Body of pancreas (tissue), 4 donors: ENCODE results near the gene UBE2D2. TPM values are rescaled to one million over a fixed set of nuclear protein-coding genes. Genes with fewer than 3 reads are reported as not detected.

ENCODE experiments used
- ATAC-seq: fragments of 150-250 bp; one replicate; pipeline ENCODE4 v1.9.1; 2016
- DNase-seq, 4 donors: peaks; one replicate each; pipeline ENCODE4 v3.0.0-alpha.2; 2019
- H3K27ac ChIP-seq, 4 donors: fragments of 200-600 bp; sonication (generic); 1 replicate in 3 of 4; 2 replicates in 1 of 4; pipeline versions ENCODE4 v1.5.1 to v1.6.1; 2016 to 2019; ENCODE audit warnings: mild to moderate bottlenecking in 1 of 4, mixed read lengths in 1 of 4, moderate library complexity in 1 of 4
- H3K27me3 ChIP-seq, 2 donors: fragments of 200-600 bp; sonication (generic); one replicate each; pipeline ENCODE4 v1.6.0; 2016; ENCODE audit warnings: mild to moderate bottlenecking in 1 of 2
- H3K36me3 ChIP-seq, 2 donors: fragments of 200-600 bp; sonication (generic); replicated peaks in 1 of 2; 2 replicates each; pipeline ENCODE4 v1.5.1; 2016; ENCODE audit warnings: low read depth in 2 of 2; ENCODE audit not compliant: insufficient read depth in 1 of 2
- H3K4me1 ChIP-seq: fragments of 200-600 bp; sonication (generic); one replicate; pipeline ENCODE4 v1.6.0; 2016
- H3K4me3 ChIP-seq, 2 donors: fragments of 200-600 bp; sonication (generic); 1 replicate in 1 of 2; 2 replicates in 1 of 2; pipeline ENCODE4 v1.5.1; 2016 to 2019
- H3K9me3 ChIP-seq, 3 donors: fragments of 200-600 bp; sonication (generic); 1 replicate in 2 of 3; 2 replicates in 1 of 3; pipeline ENCODE4 v1.5.1; 2016
- POLR2A ChIP-seq, 3 donors: fragments of 450-650 bp; IDR thresholded peaks; one replicate each; pipeline ENCODE4 v1.6.1; 2016; ENCODE audit warnings: antibody characterized with exemption in 3 of 3, mild to moderate bottlenecking in 2 of 3
- WGBS, 2 donors: methylation state at CpG; one replicate each; pipeline ENCODE4 v1.1.5; 2017; 5-methylcytosine and 5-hydroxymethylcytosine counted together
- intact Hi-C: fragments of 100-400 bp; cut with DNase I; formaldehyde crosslinking; loops from one replicate; pipeline ENCODE4 v1.15.1; 2023
- total RNA-seq, 2 donors: library from RNA; depleted of rRNA; stranded (reverse); fragments of >200 nt; gene quantifications; one replicate each; pipeline ENCODE4 v1.1.0, GENCODE V29; 2016
- TF ChIP-seq, protein P1 (sequence below), 7 experiments: fragments of 450-650 bp in 4 of 7; fragments of 200-600 bp in 3 of 7; sonication (generic) in 3 of 7; IDR thresholded peaks; one replicate each; pipeline ENCODE4 v1.5.1; 2016 to 2019; ENCODE audit warnings: antibody characterized with exemption in 7 of 7

UBE2D2 gene
- total RNA-seq, 2 donors from 2014 or later = 38.9 to 102 TPM

DNA sequence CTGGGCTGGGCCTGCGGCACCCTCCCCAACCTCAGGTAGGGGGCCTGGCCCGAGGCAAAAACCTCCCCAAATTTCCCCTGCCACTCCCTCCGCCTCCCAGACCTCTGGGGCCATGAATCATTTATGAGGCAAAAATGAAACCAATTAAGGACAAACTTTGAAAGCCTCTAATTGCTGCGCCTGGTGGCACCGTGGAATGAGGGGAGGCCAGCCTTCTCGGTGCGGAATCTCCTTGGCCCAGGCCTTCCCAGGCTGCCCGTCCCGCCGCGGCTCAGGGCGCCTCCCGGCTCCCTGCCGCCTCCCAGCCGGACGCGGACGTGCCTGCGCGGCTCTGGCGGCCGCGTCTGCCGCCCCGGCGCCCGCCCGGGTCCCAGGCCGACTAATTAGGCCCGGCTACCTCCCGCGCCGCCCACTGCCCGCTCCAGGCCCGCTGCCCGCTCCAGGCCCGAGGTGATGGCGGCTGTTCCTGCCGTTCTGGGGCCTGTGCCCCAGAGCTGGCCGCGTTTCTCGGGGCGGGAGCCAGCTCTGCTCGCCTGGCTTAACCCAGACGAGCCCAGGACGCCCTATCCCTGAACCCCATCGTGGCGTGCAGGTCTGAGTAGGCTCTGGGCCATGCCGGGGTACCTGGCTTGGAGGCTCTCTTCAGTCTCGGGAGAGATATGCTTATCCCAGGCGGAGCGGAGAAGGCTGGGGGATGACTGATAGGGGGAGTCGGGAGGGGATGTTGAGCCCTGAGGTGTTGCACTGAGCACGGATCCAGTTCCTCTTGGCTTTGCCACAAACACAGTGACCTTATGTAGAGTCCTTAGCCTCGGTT lies 107.1 kb downstream of the UBE2D2 start:
- Histone ChIP-seq H3K9me3 (no peaks in the 10 kb centered on the region), H3K4me3 (no peak overlapping the region), H3K36me3 (no peaks in the 10 kb centered on the region), H3K27me3 (no peaks in the 10 kb centered on the region), H3K27ac (peak overlapping the region; percentile 82 to 94 (median 91)), H3K4me1 (peaks cover 100% of the 10 kb centered on the region)
- DNase-seq (peak in 3 of 4 donors; percentile 61 to 65 (median 62)), ATAC-seq (peak; percentile 28)
- TF ChIP-seq POLR2A (IDR thresholded peaks at IDR 0.05) = peak in 2 of 3 donors; percentile 8 to 28
- TF ChIP-seq, protein P1, sequence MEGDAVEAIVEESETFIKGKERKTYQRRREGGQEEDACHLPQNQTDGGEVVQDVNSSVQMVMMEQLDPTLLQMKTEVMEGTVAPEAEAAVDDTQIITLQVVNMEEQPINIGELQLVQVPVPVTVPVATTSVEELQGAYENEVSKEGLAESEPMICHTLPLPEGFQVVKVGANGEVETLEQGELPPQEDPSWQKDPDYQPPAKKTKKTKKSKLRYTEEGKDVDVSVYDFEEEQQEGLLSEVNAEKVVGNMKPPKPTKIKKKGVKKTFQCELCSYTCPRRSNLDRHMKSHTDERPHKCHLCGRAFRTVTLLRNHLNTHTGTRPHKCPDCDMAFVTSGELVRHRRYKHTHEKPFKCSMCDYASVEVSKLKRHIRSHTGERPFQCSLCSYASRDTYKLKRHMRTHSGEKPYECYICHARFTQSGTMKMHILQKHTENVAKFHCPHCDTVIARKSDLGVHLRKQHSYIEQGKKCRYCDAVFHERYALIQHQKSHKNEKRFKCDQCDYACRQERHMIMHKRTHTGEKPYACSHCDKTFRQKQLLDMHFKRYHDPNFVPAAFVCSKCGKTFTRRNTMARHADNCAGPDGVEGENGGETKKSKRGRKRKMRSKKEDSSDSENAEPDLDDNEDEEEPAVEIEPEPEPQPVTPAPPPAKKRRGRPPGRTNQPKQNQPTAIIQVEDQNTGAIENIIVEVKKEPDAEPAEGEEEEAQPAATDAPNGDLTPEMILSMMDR (IDR thresholded peaks at IDR 0.05) = no peak
- 3 to 11% methylated on average over 3 to 50 of the region's 55 CpGs for WGBS, 2 donors
- intact Hi-C loops = no loop called here

DNA sequence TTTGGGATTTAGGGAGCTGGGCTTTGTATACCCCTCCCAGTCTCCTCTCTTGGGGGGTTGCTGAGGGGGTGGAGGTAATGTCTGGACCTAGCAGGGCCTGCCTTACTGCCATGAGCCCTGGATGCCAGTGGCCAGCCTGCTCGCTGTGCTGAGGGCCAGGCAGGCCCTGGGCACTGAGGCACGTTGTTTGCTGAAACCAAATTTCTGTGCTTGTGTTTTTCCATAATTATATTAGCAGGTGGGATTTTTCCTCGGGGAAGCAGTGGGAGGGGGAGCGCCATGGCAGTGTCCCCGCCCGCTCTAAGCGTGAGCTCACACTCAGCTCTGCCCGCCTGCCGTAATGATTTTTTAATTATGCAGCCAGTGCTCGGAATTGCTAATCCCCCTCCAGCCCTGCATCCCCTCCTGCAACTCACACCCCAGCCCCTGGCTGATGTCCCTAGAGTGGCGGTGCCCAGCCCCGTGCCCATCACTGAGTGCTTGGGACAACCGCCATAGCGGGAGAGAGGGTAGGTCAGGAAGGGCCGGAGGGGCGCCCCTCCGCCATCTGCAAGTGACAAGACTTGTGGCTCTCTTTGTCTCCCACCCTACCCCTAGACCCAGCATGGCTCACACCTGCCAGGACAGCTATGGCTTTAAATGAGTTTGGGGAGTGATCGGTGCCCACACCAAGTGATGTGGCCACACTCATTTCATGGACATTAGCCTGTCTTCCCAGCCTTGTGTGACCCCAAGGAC lies 108.0 kb downstream of the UBE2D2 start:
- H3K36me3 ChIP-seq = no peaks in the 10 kb centered on the region
- 45 to 50% methylated on average over 10 to 18 of the region's 18 CpGs for WGBS, 2 donors
- H3K27me3 ChIP-seq = no peaks in the 10 kb centered on the region
- H3K4me1 ChIP-seq = peaks cover 100% of the 10 kb centered on the region
- ATAC-seq (no peak), DNase-seq (peak in 1 of 4 donors; percentile 23)
- no peaks in the 10 kb centered on the region for H3K9me3 ChIP-seq
- intact Hi-C loops = no loop called here
- no peak overlapping the region for H3K4me3 ChIP-seq
- TF ChIP-seq POLR2A (IDR thresholded peaks at IDR 0.05) = no peak
- TF ChIP-seq, protein P1 (IDR thresholded peaks at IDR 0.05) = no peak
- H3K27ac ChIP-seq = peak overlapping the region; percentile 82 to 94 (median 91)

DNA sequence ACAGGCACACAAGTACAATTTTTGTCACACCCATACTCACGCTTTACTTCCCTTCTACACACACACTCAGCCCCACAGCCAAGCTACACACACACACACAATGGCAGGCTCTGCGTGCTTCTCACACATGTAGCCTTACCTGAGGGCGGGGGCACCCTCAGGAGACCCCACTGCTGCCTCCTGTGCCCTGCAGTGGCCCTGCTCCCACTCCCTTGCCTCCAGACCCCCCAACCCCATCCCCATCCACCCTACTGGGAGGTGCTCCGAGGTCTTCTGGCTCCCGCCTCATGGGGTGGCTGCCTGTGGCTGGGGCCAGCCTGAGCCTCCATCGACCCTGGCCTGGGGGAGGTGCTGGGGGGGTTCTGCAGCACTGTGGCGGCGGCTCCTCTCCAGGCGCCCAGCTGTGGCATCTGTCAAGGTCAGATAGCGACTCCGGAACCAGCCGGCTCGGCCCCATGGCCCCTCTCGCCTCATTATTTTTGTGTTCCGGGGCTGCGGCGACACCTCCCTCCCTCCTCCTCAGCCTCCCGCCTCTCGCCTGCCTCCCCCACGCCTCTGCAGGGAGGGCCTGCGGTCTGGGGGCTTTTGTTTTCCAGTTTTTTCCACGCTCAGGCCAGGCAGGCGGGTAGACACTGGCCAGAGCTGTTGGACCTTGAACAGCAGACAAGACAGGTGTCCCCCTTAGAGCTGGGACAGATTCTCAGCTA lies 108.7 kb downstream of the UBE2D2 start:
- intact Hi-C loops = no loop called here
- peak; percentile 77 to 88 (median 86) for DNase-seq
- WGBS, 2 donors = 9 to 25% methylated on average over 16 to 23 of the region's 23 CpGs
- TF ChIP-seq, protein P1 (IDR thresholded peaks at IDR 0.05) = no peak
- TF ChIP-seq POLR2A (IDR thresholded peaks at IDR 0.05) = no peak
- no peaks in the 10 kb centered on the region for H3K36me3 ChIP-seq
- peaks cover 100% of the 10 kb centered on the region for H3K4me1 ChIP-seq
- no peaks in the 10 kb centered on the region for H3K9me3 ChIP-seq
- H3K27me3 ChIP-seq = no peaks in the 10 kb centered on the region
- peak; percentile 40 for ATAC-seq
- H3K27ac ChIP-seq = peak overlapping the region; percentile 82 to 94 (median 91)
- H3K4me3 ChIP-seq = no peak overlapping the region

DNA sequence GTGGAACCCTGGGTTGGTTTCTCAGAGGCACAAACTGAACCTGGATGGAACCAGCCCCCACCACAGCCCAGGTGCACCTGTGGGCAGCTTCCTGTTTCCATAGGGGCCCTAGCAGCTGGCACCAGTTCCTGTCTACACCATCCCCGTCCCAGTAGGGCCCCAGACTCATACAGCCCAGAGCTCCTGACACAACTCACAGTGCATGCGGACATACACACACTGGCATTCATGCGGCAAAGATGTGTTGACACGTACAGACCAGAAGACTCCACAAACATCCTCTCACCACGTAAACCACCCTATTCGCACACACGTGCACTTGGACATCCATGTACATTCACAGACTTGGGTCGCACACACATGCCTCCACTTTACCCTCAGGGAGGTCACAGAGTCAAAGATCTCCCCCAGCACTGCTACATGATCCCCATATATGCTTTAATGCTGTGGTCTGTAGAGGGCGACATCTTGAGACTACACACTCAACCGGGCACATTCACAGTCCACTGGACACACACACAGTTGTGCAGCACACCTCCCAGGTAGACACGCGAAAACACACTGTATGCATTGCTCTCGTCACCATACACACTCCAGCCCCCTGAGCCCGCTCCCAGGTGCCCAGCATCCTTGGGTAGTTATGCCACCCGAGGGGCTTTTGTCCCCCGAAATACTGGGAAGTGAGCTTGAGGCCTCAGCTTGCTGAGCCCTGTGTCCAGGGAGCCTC lies 109.4 kb downstream of the UBE2D2 start:
- Histone ChIP-seq H3K4me3 (no peak overlapping the region), H3K9me3 (no peaks in the 10 kb centered on the region), H3K36me3 (no peaks in the 10 kb centered on the region), H3K4me1 (peaks cover 100% of the 10 kb centered on the region), H3K27ac (peak overlapping the region; percentile 82 to 94 (median 91)), H3K27me3 (no peaks in the 10 kb centered on the region)
- 30 to 40% methylated on average over 13 to 16 of the region's 16 CpGs for WGBS, 2 donors
- intact Hi-C loops = no loop called here
- TF ChIP-seq POLR2A (IDR thresholded peaks at IDR 0.05) = no peak
- TF ChIP-seq, protein P1 (IDR thresholded peaks at IDR 0.05) = peak in 6 of 7 experiments; percentile 9 to 43 (median 24)
- ATAC-seq (peak; percentile 4), DNase-seq (peak in 1 of 4 donors; percentile 56)
